Activated CD8-positive, alpha-beta memory T cell treated with anti-CD3 and anti-CD28 coated beads for 36 hours (primary cell): ENCODE measurements around the gene ADCY2. TPM values are rescaled to one million over a fixed set of nuclear protein-coding genes. Genes with fewer than 3 reads are reported as not detected.

Experiments
- CTCF ChIA-PET: fragments of 350-600 bp; sonication (Branson Sonifier 250); formaldehyde crosslinking; loops from one replicate; lab custom pipeline; 2021; ENCODE audit warnings: antibody characterized with exemption; lab: Charles Lee
- POLR2A ChIA-PET: fragments of 350-600 bp; sonication (Branson Sonifier 250); formaldehyde crosslinking; loops from one replicate; lab custom pipeline; 2021; ENCODE audit warnings: antibody characterized with exemption; lab: Charles Lee
- total RNA-seq, 2 experiments: library from RNA; stranded (reverse); gene quantifications; one replicate each; pipeline ENCODE4 v1.2.3, GENCODE V29; 2021

The ADCY2 gene
- total RNA-seq, 2 experiments from 2014 or later: not detected

- ChIA-PET POLR2A (no interaction called here), CTCF (no interaction called here)
Measured at GRCh38 chr5:7548596-7548995, 152.7 kb downstream of the ADCY2 start.

DNA sequence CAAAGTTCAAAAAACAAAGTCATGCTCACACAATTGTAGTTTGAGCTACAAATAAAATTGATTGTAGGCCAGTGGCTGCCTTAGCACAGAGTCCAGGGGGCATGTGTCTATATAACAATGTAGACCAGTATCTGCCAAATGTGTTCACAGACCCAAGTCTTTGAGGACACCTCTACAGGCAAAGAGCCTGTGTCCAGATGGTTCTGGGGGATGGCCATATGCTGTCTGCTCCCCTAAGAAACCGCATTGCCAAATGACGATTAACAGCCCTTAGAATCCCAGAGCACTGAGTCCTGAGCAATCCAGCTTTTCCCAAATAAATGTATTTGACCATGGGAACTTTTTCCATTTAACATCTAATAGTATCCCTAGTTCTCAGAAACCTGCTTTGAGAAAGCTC lies 169.6 kb downstream of the ADCY2 start:
- ChIA-PET POLR2A (no interaction called here), CTCF (no interaction called here)

DNA sequence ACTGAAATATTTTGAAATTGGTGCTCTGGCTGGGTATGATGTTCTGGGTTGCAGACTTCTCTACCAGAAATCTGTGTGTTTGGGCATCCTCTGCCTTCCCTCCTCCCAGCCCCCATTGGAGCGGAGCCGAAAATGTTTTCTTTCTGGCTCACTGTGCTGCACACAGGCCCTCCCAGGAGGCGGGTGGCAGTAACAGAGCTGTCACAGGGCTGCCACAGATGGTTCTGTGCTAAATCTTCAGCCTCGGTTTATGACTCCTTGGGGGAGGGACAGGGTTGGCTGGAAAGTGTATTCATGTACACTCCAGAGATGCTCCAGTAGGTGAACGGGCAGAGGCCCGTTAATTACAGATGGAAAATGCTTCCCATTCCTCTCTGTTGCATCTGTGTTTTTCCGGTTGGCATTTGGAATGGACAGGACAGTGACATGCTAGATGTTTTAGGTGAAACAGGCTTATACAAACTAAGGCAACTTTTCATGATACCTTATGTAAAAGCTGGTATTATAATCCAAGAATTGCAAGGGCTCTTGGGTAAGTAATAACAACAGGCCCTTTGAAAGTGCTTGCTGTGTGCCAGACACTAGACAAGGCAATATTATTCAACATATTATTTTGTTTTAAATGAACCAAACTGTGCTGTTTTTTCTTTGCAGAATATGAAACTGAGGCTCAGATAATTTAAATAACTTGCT lies 180.2 kb downstream of the ADCY2 start:
- CTCF ChIA-PET: interaction anchor here (0.7 kb wide), 1 partner anchor 17 kb away, joined by 3 read pairs; no protein-coding TSS in a partner anchor
- POLR2A ChIA-PET: no interaction called here

DNA sequence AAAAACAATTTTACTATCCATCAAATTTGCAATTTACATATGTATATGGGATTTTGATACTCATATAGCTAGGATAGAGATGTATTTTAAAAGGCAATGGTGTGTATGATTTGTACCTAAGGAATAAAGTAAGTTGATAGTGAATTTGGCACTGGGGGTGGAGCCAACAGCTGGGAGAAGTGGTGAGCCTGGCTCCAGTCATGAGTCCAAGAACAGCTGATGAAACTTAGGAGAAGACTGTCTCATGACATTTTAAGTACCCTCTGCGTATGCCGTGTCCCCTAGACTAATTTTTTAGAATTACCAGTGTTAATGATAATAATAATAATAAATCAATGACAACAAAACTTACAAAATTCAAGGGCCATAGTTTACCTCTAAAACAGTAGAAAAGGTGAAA lies 181.4 kb downstream of the ADCY2 start:
- ChIA-PET CTCF (no interaction called here), POLR2A (no interaction called here)

DNA sequence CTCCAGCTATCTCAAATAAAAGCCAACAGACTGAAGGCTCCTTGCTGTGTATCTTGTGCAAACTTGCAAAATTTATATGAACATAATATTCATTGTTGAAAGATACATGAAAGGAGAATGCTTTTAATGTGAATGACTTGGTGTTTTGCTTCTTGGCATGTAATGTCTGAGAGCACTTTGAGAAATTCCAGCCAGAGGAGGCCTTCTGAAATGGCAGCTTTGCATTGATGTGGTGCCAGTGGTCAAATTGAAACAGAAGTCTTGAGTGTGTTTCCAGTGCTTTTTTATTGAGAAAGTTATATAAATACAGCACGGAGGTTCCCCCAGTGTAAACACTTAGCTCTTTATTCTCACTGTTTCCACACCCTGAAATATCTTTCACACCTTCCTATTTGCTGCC lies 182.1 kb downstream of the ADCY2 start:
- ChIA-PET CTCF (no interaction called here), POLR2A (no interaction called here)

DNA sequence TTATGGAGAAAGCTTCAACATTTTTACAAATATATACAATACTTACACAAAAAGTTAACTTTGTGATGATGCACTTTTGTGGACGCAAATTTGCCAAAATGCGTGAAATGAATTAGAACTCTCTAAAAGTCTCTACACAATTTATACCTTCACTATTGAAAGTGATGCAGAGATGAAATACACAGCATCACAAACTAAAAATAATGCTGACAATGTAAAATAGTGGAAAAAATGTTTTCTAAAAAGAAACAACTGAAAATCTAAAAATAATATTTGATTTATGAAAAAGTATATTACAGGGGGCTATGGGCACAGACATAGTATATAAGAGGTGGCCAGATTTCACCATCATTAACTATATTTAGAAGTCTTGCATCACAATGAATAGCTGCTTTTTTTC lies 188.8 kb downstream of the ADCY2 start:
- POLR2A ChIA-PET: no interaction called here
- CTCF ChIA-PET: no interaction called here

DNA sequence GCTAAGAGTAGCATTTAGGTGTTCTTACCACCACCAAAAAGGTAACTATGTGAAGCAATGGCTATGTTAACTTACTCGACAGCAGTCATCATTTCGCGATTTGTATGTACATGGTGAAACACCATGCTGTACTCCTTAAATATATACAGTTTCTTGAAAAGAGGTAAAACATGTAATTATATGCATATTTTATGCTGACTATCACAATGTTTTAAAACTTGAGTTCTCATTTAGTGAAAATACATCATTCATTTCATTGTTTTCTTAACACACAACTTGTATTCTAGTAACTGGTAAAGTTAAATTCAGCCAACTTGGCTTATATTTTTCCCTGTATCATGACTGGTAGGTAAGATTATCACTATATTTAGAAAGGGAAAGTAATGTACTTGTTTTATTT lies 189.9 kb downstream of the ADCY2 start:
- POLR2A ChIA-PET: no interaction called here

GRCh38 chr5:7586480-7586879 lies 190.5 kb downstream of the ADCY2 start:
- ChIA-PET POLR2A (no interaction called here), CTCF (no interaction called here)

More for the DNA sequence above, 189.9 kb downstream of the ADCY2 start:
- CTCF ChIA-PET: no interaction called here

DNA sequence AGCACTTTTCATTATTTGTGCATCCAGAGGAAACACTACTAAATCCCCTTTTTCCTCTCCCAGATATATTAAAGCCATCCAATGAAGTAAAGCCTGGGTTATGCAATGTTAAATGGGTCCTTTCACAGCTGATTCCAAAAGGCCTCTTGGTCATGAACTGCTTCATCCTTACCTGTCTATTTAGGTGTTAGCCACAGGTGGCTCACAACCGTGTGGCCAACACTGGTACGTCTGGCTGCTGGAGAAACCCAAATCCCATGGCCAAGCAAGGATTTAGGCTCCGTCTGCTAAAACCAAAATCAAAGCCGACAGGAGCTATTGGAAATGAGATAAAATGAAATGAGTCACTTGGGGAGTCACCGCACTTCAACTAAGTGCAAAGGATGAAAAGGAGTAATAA lies 193.9 kb downstream of the ADCY2 start:
- POLR2A ChIA-PET: no interaction called here
- CTCF ChIA-PET: no interaction called here

GRCh38 chr5:7592910-7593309 lies 197.0 kb downstream of the ADCY2 start:
- CTCF ChIA-PET: no interaction called here
- POLR2A ChIA-PET: no interaction called here

GRCh38 chr5:7597059-7597642 lies 201.2 kb downstream of the ADCY2 start:
- POLR2A ChIA-PET: no interaction called here
- CTCF ChIA-PET: no interaction called here

DNA sequence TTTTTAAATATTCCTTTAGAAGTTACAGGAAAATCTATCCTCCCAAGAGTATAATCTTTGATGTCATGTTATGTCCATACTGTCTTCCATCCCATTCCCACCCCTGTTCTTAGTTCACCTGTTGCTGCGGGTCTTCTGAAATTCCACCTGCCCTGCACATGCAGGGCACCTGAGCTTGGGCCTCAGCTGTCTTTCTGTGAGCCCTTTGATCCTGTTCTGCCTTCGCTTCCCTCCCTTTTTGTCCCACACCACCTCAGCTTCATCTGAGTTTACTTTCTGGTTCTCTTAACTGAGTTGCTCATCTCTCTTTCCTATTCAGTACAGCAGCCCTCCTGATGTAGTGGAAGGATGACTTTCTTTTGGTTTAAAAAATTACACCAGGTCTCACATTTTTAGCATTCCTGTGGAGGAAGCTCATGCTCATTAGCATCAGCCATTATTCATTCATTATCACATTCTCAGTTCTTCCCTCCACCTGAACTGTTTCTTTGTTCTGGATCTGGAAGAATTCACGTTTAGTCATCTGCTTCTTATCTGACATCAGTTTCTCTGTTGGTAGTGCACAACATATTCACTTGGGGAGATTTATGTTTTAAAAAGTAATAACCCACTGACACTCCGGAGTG lies 211.0 kb downstream of the ADCY2 start:
- ChIA-PET CTCF (no interaction called here), POLR2A (no interaction called here)

GRCh38 chr5:7608772-7609171 lies 212.8 kb downstream of the ADCY2 start:
- POLR2A ChIA-PET: no interaction called here

DNA sequence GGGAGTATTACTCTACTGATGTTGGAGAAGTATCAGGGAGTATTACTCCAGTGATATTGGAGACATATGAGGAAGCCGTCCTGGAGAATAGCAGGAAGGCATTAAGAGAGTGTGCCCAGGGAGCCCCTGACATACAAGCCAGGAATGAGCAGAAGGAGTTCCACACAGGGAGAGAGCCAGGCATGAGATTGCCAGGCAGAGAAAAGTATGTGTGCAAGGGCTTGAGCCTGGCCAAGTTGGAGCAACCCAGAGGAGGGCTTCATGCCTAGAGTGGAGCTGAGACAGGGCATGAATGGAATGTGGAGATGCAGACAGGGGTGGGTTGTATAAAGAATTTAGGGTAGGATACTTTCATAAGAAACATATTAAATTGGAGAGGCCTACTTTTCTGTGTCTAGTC lies 213.8 kb downstream of the ADCY2 start:
- POLR2A ChIA-PET: no interaction called here
- CTCF ChIA-PET: no interaction called here

More at GRCh38 chr5:7608772-7609171, 212.8 kb downstream of the ADCY2 start:
- CTCF ChIA-PET: no interaction called here

GRCh38 chr5:7610531-7611177 lies 214.7 kb downstream of the ADCY2 start:
- CTCF ChIA-PET: no interaction called here
- POLR2A ChIA-PET: no interaction called here

DNA sequence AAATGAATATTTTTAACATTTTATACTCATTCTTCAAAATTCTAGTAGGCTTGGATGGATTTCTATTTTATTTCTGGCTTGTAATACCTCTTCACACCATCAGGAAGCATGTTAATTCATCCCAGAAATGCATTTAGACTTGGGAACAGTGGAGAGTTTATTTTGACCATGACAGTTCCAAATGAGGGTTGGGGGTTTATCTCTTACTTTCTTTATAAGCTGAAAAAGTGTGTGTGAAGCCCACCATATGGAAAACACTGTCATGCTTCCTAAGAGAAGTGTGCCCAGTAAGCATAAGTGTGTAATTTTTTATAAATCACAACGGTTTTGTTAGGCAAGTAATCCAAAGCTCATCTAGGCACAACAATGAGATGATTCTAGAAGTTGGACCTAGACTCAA lies 215.6 kb downstream of the ADCY2 start:
- CTCF ChIA-PET: no interaction called here
- POLR2A ChIA-PET: no interaction called here

- CTCF ChIA-PET: no interaction called here
- POLR2A ChIA-PET: no interaction called here
Measured at GRCh38 chr5:7615566-7616061, 219.7 kb downstream of the ADCY2 start.

DNA sequence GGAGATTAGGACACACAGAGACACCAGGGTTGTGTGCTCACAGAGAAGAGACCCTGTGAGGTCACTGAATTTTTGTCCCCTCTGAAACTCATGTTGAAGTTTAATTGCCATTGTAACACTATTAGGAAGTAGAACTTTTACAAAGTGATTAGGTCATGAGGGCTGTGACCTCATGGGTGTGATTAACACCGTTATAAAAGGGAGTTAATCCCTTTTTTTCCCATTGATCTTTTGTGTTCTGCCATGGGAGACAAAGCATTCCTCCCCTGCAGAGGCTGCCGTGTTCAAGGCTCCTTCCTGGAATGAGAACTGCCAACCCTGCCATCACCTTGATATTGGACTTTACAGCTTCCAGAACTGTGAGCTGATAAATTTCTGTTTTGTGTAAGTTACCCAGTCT lies 221.0 kb downstream of the ADCY2 start:
- POLR2A ChIA-PET: no interaction called here
- CTCF ChIA-PET: no interaction called here

GRCh38 chr5:7622498-7622897 lies 226.6 kb downstream of the ADCY2 start:
- CTCF ChIA-PET: no interaction called here
- POLR2A ChIA-PET: no interaction called here

DNA sequence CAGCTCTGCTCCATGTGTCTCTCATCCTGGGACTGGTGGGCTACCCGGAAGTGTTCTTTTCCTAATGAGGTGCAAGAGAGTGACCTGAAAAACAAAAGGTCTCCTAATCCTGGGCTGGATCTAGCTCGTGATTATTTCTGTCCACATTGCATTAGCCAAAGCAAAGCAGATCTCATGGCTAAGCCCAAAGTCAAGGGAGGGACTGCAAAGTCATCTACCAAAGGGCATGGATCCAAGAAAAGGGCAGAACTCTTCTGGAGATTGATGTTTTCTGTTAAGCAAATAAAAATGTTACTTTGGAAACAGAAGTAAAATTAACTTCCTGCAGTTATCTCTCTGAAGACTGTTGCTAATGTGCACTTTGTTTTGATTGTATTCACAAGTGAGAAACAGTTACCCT lies 229.8 kb downstream of the ADCY2 start:
- ChIA-PET CTCF (no interaction called here), POLR2A (no interaction called here)
